ENCODE data around the gene CD22. TPM values are rescaled to one million over a fixed set of nuclear protein-coding genes. Genes with fewer than 3 reads are reported as not detected.

Gene CD22
- total and polyA plus RNA-seq, 2 of the 4 experiments (the other 2 are of a cell fraction): 0.18 to 0.22 TPM

GRCh38 chr19:35375505-35376307, 46.7 kb downstream of the CD22 start:
- Histone ChIP-seq H2AFZ (replicated peaks; ENCODE audit: low read length, poor library complexity) (no peak overlapping the region), H3K23ac (ENCODE audit: low read depth, low read length) (no peak overlapping the region), H4K5ac (ENCODE audit: low read depth, low read length) (no peak overlapping the region), H2BK5ac (ENCODE audit: low read depth, low read length, poor library complexity, severe bottlenecking) (no peak overlapping the region), H2BK15ac (ENCODE audit: low read depth, low read length) (no peak overlapping the region), H4K20me1 (ENCODE audit: insufficient read depth, low read length) (no peaks in the 10 kb centered on the region), H3K56ac (ENCODE audit: extremely low read depth, insufficient read depth, low read length) (no peak overlapping the region), H3K4ac (ENCODE audit: low read depth, low read length) (no peak overlapping the region), H3K36me3 (ENCODE audit: control insufficient read depth, insufficient read depth, low read length) (no peaks in the 10 kb centered on the region), H3K9ac (ENCODE audit: low read depth, low read length) (no peak overlapping the region), H3K18ac (ENCODE audit: low read depth, low read length) (no peak overlapping the region), H3K27me3 (ENCODE audit: control insufficient read depth, insufficient read depth, low read length) (peaks cover under 1% of the 10 kb centered on the region; the same call in 1 of the 2 replicates), H2AK9ac (replicated peaks; ENCODE audit: low read depth, low read length, poor library complexity) (no peak overlapping the region), H3K4me3 (ENCODE audit: insufficient read depth, low read depth, low read length) (no peak overlapping the region), H3K4me2 (ENCODE audit: low read depth, low read length) (no peak overlapping the region), H3K4me1 (ENCODE audit: control insufficient read depth, insufficient read depth, low read length) (no peaks in the 10 kb centered on the region), H3K9me1 (ENCODE audit: insufficient read depth, low read length) (no peaks in the 10 kb centered on the region), H4K8ac (ENCODE audit: low read depth in 2 of 2, low read length in 2 of 2) (no peak overlapping the region), H3K9me3 (ENCODE audit: control insufficient read depth, insufficient read depth, low read length) (no peaks in the 10 kb centered on the region), H2BK120ac (ENCODE audit: low read depth, low read length) (no peak overlapping the region), H2BK20ac (ENCODE audit: low read depth, low read length) (no peak overlapping the region), H3K27ac (ENCODE audit: insufficient read depth, low read length) (no peak overlapping the region), H3K79me1 (ENCODE audit: low read depth in 1 of 2, low read length in 2 of 2) (no peaks in the 10 kb centered on the region), H4K91ac (ENCODE audit: insufficient read depth, low read depth, low read length) (no peak overlapping the region), H3K14ac (replicated peaks; ENCODE audit: low read depth, low read length) (no peak overlapping the region), H2AK5ac (ENCODE audit: low read depth, low read length) (no peak overlapping the region)
- ChIA-PET POLR2A (ENCODE audit: unreplicated experiment) (no interaction called here), CTCF (no interaction called here)
- dilution Hi-C loops (cut with HindIII; ENCODE audit: low sequenced_read_pairs, unreplicated experiment) (no loop called here), intact Hi-C loops (cut with micrococcal nuclease) (no loop called here), in situ Hi-C loops (cut with MboI; ENCODE audit: low sequenced_read_pairs) (no loop called here)
- no peak for TF ChIP-seq MAZ (IDR thresholded peaks at IDR 0.05; ENCODE audit: borderline replicate concordance, low read depth, low read length)
- TF ChIP-seq, protein P1, sequence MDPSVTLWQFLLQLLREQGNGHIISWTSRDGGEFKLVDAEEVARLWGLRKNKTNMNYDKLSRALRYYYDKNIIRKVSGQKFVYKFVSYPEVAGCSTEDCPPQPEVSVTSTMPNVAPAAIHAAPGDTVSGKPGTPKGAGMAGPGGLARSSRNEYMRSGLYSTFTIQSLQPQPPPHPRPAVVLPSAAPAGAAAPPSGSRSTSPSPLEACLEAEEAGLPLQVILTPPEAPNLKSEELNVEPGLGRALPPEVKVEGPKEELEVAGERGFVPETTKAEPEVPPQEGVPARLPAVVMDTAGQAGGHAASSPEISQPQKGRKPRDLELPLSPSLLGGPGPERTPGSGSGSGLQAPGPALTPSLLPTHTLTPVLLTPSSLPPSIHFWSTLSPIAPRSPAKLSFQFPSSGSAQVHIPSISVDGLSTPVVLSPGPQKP (IDR thresholded peaks at IDR 0.05; ENCODE audit: borderline replicate concordance, low read depth, low read length): no peak
- TF ChIP-seq RCOR1 (IDR thresholded peaks at IDR 0.05; ENCODE audit: insufficient replicate concordance, low read length): no peak
- TF ChIP-seq NFE2L2 (IDR thresholded peaks at IDR 0.05; ENCODE audit: low read depth, low read length): no peak
- no peak for TF ChIP-seq CTCF (conservative IDR thresholded peaks at IDR 0.05; ENCODE audit: low read depth, low read length)
- no peak for TF ChIP-seq USF2 (IDR thresholded peaks at IDR 0.05; ENCODE audit: low read depth, low read length)
- no peak for TF ChIP-seq CHD1 (IDR thresholded peaks at IDR 0.05; ENCODE audit: low read depth, low read length)
- TF ChIP-seq MAFK (IDR thresholded peaks at IDR 0.05; ENCODE audit: low read depth, low read length): no peak
- no peak for TF ChIP-seq RAD21 (IDR thresholded peaks at IDR 0.05; ENCODE audit: low read length)
- TF ChIP-seq POLR2A (IDR thresholded peaks at IDR 0.05; ENCODE audit: low read depth, low read length): no peak
- TF ChIP-seq BHLHE40 (IDR thresholded peaks at IDR 0.05; ENCODE audit: low read depth, low read length): no peak
- no peak for TF ChIP-seq RFX5 (IDR thresholded peaks at IDR 0.05; ENCODE audit: low read depth, low read length)
- TF ChIP-seq MXI1 (IDR thresholded peaks at IDR 0.05; ENCODE audit: borderline replicate concordance, low read depth, low read length): no peak
- TF ChIP-seq FOS (IDR thresholded peaks at IDR 0.05; ENCODE audit: low read depth, low read length): no peak
- TF ChIP-seq CEBPB (IDR thresholded peaks at IDR 0.05; ENCODE audit: low read depth, low read length): no peak
- no peak for TF ChIP-seq SMC3 (IDR thresholded peaks at IDR 0.05; ENCODE audit: low read depth, low read length)
- 58% methylated on average over 2 of the region's 12 CpGs; no CpG with 5 or more reads in 1 of the 2 experiments for WGBS, 2 experiments (ENCODE audit: extremely low coverage in 2 of 2, insufficient read length in 1 of 2)
- DNase-seq: no peak
- ATAC-seq (ENCODE audit: low read depth): no peak
- BruUV-seq (replicated peaks): no TSS peak

Data from IMR-90 (cell line).